ENCODE measurements around the gene COBL.

The COBL gene

DNA sequence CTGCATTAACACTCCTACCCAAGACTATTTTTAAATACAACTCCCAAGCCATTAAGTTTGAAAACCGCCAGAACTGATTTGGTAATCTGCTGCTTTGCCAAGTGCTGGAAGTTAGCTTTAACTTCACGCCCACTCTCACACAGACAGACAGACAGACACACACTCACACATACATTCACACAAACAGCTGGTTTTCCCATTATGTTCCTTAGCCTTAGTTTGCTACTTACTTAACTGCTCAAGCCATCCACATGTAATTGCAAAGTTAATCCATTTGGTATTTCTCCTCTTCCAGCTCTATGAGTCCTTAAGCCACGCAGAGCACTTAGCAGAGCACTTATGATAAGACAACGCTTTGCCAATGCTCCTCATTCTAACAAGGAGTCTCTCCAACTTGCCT is 8.3 kb downstream of the COBL start:
- no peak overlapping the region for H3K4me3 ChIP-seq (ENCODE audit: low read depth in 1 of 5, low read length in 5 of 5)
- no peaks in the 10 kb centered on the region for H3K36me3 ChIP-seq (ENCODE audit: control insufficient read depth in 5 of 5, insufficient read depth in 5 of 5, low read length in 5 of 5)
- peaks cover 0 to 16% (median 0%) of the 10 kb centered on the region in 5 donors for H3K4me1 ChIP-seq (ENCODE audit: control insufficient read depth in 5 of 5, insufficient read depth in 5 of 5, low read length in 5 of 5)
- peaks cover 0 to 2% (median 0%) of the 10 kb centered on the region in 5 donors for H3K27me3 ChIP-seq (ENCODE audit: control insufficient read depth in 5 of 5, insufficient read depth in 4 of 5, low read length in 5 of 5)
- no peaks in the 10 kb centered on the region for H3K9me3 ChIP-seq (ENCODE audit: control insufficient read depth in 5 of 5, low read length in 5 of 5)
- no peak overlapping the region for H3K27ac ChIP-seq (ENCODE audit: low read depth, low read length)
- H3K9ac ChIP-seq (ENCODE audit: low read length in 5 of 5) = no peak overlapping the region

DNA sequence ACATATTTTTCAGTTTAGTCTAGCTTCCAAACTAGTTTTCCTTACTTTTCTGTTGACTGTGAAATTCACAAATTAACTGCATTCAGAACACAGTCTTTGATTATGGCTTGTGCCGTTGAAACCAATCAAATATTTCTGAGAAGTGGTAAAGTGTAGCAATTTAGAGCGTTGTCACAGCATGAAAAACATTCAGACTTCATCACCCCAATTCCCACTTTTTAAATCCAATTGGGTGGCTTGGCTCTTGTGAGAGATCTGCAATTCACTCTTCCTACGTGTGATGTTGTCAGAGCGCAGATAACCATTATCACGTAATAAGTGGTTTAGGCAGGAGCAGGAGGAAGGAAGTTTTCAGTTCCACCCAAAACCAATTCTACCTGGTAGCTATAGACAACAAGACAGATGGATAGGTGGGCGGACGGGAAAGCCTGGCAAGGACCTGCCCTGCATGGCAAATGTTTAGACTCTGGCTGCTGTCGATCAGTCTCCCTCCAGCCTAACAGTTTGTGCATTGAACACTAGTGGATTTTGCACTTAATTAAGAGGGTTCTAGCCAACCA is 8.9 kb downstream of the COBL start:
- H3K27ac ChIP-seq (ENCODE audit: low read depth, low read length) = no peak overlapping the region
- H3K4me3 ChIP-seq (ENCODE audit: low read depth in 1 of 5, low read length in 5 of 5) = no peak overlapping the region
- no peak overlapping the region for H3K9ac ChIP-seq (ENCODE audit: low read length in 5 of 5)
- H3K27me3 ChIP-seq (ENCODE audit: control insufficient read depth in 5 of 5, insufficient read depth in 4 of 5, low read length in 5 of 5) = peaks cover 0 to 2% (median 0%) of the 10 kb centered on the region in 5 donors
- peaks cover 0 to 22% (median 0%) of the 10 kb centered on the region in 5 donors for H3K4me1 ChIP-seq (ENCODE audit: control insufficient read depth in 5 of 5, insufficient read depth in 5 of 5, low read length in 5 of 5)
- no peaks in the 10 kb centered on the region for H3K9me3 ChIP-seq (ENCODE audit: control insufficient read depth in 5 of 5, low read length in 5 of 5)
- H3K36me3 ChIP-seq (ENCODE audit: control insufficient read depth in 5 of 5, insufficient read depth in 5 of 5, low read length in 5 of 5) = no peaks in the 10 kb centered on the region

GRCh38 chr7:51306761-51307160 is 9.8 kb downstream of the COBL start:
- Histone ChIP-seq H3K36me3 (ENCODE audit: control insufficient read depth in 5 of 5, insufficient read depth in 5 of 5, low read length in 5 of 5) (no peaks in the 10 kb centered on the region), H3K27me3 (ENCODE audit: control insufficient read depth in 5 of 5, insufficient read depth in 4 of 5, low read length in 5 of 5) (peaks cover 0 to 2% (median 0%) of the 10 kb centered on the region in 5 donors), H3K9ac (ENCODE audit: low read length in 5 of 5) (no peak overlapping the region), H3K4me3 (ENCODE audit: low read depth in 1 of 5, low read length in 5 of 5) (no peak overlapping the region), H3K4me1 (ENCODE audit: control insufficient read depth in 5 of 5, insufficient read depth in 5 of 5, low read length in 5 of 5) (peaks cover 0 to 27% (median 0%) of the 10 kb centered on the region in 5 donors), H3K9me3 (ENCODE audit: control insufficient read depth in 5 of 5, low read length in 5 of 5) (no peaks in the 10 kb centered on the region), H3K27ac (ENCODE audit: low read depth, low read length) (no peak overlapping the region)

GRCh38 chr7:51304729-51305128 is 11.9 kb downstream of the COBL start:
- H3K4me3 ChIP-seq (ENCODE audit: low read depth in 1 of 5, low read length in 5 of 5) = no peak overlapping the region
- H3K9me3 ChIP-seq (ENCODE audit: control insufficient read depth in 5 of 5, low read length in 5 of 5) = no peaks in the 10 kb centered on the region
- peaks cover 0 to 31% (median 0%) of the 10 kb centered on the region in 5 donors for H3K4me1 ChIP-seq (ENCODE audit: control insufficient read depth in 5 of 5, insufficient read depth in 5 of 5, low read length in 5 of 5)
- H3K36me3 ChIP-seq (ENCODE audit: control insufficient read depth in 5 of 5, insufficient read depth in 5 of 5, low read length in 5 of 5) = no peaks in the 10 kb centered on the region
- peaks cover 0 to 2% (median 0%) of the 10 kb centered on the region in 5 donors for H3K27me3 ChIP-seq (ENCODE audit: control insufficient read depth in 5 of 5, insufficient read depth in 4 of 5, low read length in 5 of 5)
- H3K9ac ChIP-seq (ENCODE audit: low read length in 5 of 5) = no peak overlapping the region
- no peak overlapping the region for H3K27ac ChIP-seq (ENCODE audit: low read depth, low read length)

GRCh38 chr7:51303142-51303525 is 13.5 kb downstream of the COBL start:
- H3K27me3 ChIP-seq (ENCODE audit: control insufficient read depth in 5 of 5, insufficient read depth in 4 of 5, low read length in 5 of 5) = peaks cover 0 to 2% (median 0%) of the 10 kb centered on the region in 5 donors
- peaks cover 0 to 19% (median 0%) of the 10 kb centered on the region in 5 donors for H3K4me1 ChIP-seq (ENCODE audit: control insufficient read depth in 5 of 5, insufficient read depth in 5 of 5, low read length in 5 of 5)

DNA sequence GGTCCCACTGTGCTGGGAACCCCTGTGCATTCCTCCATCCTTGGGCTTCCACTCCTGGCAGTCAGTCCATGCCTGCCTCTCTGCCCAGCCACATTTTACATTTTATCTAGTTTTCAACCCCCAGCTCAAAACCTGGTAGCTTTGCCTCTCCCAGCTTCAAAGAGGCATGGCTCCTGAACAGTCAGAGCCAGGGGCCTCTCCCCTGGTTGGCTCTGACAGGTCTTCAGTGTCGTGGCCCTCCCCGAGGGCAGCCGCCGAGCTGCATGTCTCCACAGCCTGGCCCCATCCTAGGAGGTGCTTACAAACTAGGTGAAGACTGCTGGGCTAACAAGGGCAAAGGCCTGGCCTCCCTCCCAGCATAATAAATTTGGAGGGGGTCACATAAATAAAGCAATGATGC is 14.8 kb downstream of the COBL start:
- no peaks in the 10 kb centered on the region for H3K36me3 ChIP-seq (ENCODE audit: control insufficient read depth in 5 of 5, insufficient read depth in 5 of 5, low read length in 5 of 5)
- no peak overlapping the region for H3K4me3 ChIP-seq (ENCODE audit: low read depth in 1 of 5, low read length in 5 of 5)
- no peak overlapping the region for H3K9ac ChIP-seq (ENCODE audit: low read length in 5 of 5)
- peaks cover 0 to 2% (median 0%) of the 10 kb centered on the region in 5 donors for H3K27me3 ChIP-seq (ENCODE audit: control insufficient read depth in 5 of 5, insufficient read depth in 4 of 5, low read length in 5 of 5)
- no peak overlapping the region for H3K27ac ChIP-seq (ENCODE audit: low read depth, low read length)
- no peaks in the 10 kb centered on the region for H3K9me3 ChIP-seq (ENCODE audit: control insufficient read depth in 5 of 5, low read length in 5 of 5)
- H3K4me1 ChIP-seq (ENCODE audit: control insufficient read depth in 5 of 5, insufficient read depth in 5 of 5, low read length in 5 of 5) = peaks cover 0 to 15% (median 0%) of the 10 kb centered on the region in 5 donors

More at GRCh38 chr7:51303142-51303525, 13.5 kb downstream of the COBL start:
- no peak overlapping the region for H3K9ac ChIP-seq (ENCODE audit: low read length in 5 of 5)
- no peak overlapping the region for H3K27ac ChIP-seq (ENCODE audit: low read depth, low read length)
- H3K36me3 ChIP-seq (ENCODE audit: control insufficient read depth in 5 of 5, insufficient read depth in 5 of 5, low read length in 5 of 5) = no peaks in the 10 kb centered on the region
- no peaks in the 10 kb centered on the region for H3K9me3 ChIP-seq (ENCODE audit: control insufficient read depth in 5 of 5, low read length in 5 of 5)
- no peak overlapping the region for H3K4me3 ChIP-seq (ENCODE audit: low read depth in 1 of 5, low read length in 5 of 5)

DNA sequence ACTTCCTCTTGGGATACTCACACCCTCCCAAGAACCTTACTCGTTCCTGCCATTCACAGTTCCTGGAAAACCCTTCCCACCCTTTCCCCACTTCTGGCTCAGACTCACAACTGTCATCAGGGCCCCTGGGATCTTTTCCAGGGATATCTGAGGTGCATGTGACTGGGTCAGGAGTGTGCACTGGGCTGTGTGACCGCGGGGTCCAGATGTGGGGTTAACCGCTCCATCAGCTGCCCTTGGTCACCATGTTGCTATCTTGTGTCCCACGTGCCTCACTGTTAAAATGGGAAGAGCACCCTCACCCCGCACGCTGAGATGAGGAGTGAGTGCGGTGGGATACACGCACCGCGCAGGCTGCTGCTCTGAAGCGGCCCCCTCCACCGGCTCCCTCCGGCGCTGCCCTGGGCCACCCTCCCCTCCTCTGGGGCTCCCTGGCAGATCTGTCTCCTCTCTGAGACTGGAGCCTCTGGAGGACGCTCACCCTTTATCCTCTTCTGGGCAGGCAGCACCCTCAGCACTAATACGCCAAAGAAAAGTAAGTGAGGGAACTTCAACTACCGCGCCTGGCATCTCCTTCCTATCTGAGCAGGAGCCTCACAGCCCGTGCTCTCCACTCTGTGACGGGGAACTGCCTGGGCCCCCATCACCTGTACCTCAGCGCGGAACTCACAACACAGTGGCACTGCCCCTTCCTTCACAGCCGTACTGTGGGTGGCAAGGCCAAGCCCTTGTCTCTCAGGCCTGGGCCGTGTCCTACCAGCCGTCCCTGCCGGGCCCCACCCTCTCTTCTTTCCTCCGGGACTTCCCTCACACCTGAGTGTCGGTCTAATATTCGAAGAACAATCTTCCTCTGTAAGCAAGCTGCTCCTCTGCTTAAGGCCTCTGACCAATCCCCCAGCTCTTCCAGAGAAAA is 15.6 kb downstream of the COBL start:
- H3K4me3 ChIP-seq (ENCODE audit: low read depth in 1 of 5, low read length in 5 of 5) = no peak overlapping the region
- peaks cover 0 to 2% (median 0%) of the 10 kb centered on the region in 5 donors for H3K27me3 ChIP-seq (ENCODE audit: control insufficient read depth in 5 of 5, insufficient read depth in 4 of 5, low read length in 5 of 5)
- no peak overlapping the region for H3K9ac ChIP-seq (ENCODE audit: low read length in 5 of 5)
- no peaks in the 10 kb centered on the region for H3K9me3 ChIP-seq (ENCODE audit: control insufficient read depth in 5 of 5, low read length in 5 of 5)
- peaks cover 0 to 15% (median 0%) of the 10 kb centered on the region in 5 donors for H3K4me1 ChIP-seq (ENCODE audit: control insufficient read depth in 5 of 5, insufficient read depth in 5 of 5, low read length in 5 of 5)
- no peak overlapping the region for H3K27ac ChIP-seq (ENCODE audit: low read depth, low read length)
- H3K36me3 ChIP-seq (ENCODE audit: control insufficient read depth in 5 of 5, insufficient read depth in 5 of 5, low read length in 5 of 5) = no peaks in the 10 kb centered on the region

GRCh38 chr7:51299391-51300133 is 17.0 kb downstream of the COBL start:
- no peak overlapping the region for H3K4me3 ChIP-seq (ENCODE audit: low read depth in 1 of 5, low read length in 5 of 5)
- H3K27ac ChIP-seq (ENCODE audit: low read depth, low read length) = no peak overlapping the region
- H3K9ac ChIP-seq (ENCODE audit: low read length in 5 of 5) = no peak overlapping the region
- H3K27me3 ChIP-seq (ENCODE audit: control insufficient read depth in 5 of 5, insufficient read depth in 4 of 5, low read length in 5 of 5) = no peaks in the 10 kb centered on the region
- peaks cover 0 to 15% (median 0%) of the 10 kb centered on the region in 5 donors for H3K4me1 ChIP-seq (ENCODE audit: control insufficient read depth in 5 of 5, insufficient read depth in 5 of 5, low read length in 5 of 5)
- H3K9me3 ChIP-seq (ENCODE audit: control insufficient read depth in 5 of 5, low read length in 5 of 5) = no peaks in the 10 kb centered on the region
- H3K36me3 ChIP-seq (ENCODE audit: control insufficient read depth in 5 of 5, insufficient read depth in 5 of 5, low read length in 5 of 5) = no peaks in the 10 kb centered on the region

DNA sequence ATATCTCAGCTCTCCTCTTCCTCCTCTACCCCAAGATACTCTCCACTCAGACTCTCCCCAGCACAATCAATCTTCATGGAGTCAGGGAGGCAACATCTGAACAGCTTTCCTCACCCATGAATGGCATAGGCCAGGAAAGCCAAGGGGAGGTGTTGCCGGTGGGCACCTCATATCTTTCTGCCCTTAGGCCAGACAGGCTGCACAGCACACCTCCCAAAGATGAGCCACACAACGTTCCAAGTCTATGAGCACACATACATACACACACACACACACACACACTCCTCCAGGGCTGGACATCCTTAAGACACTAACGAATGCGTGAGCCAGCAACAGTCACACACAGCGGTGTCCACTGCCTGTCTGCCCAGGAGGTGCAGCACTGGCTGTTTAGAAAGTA is 17.7 kb downstream of the COBL start:
- Histone ChIP-seq H3K9ac (ENCODE audit: low read length in 5 of 5) (no peak overlapping the region), H3K27ac (ENCODE audit: low read depth, low read length) (no peak overlapping the region), H3K36me3 (ENCODE audit: control insufficient read depth in 5 of 5, insufficient read depth in 5 of 5, low read length in 5 of 5) (no peaks in the 10 kb centered on the region)

More for the DNA sequence above, 17.7 kb downstream of the COBL start:
- Histone ChIP-seq H3K9me3 (ENCODE audit: control insufficient read depth in 5 of 5, low read length in 5 of 5) (no peaks in the 10 kb centered on the region), H3K4me3 (ENCODE audit: low read depth in 1 of 5, low read length in 5 of 5) (no peak overlapping the region), H3K4me1 (ENCODE audit: control insufficient read depth in 5 of 5, insufficient read depth in 5 of 5, low read length in 5 of 5) (peaks cover 0 to 15% (median 0%) of the 10 kb centered on the region in 5 donors), H3K27me3 (ENCODE audit: control insufficient read depth in 5 of 5, insufficient read depth in 4 of 5, low read length in 5 of 5) (no peaks in the 10 kb centered on the region)

All from subcutaneous abdominal adipose tissue (tissue), 5 donors.